ENCODE results near the gene LAMA4. TPM values are rescaled to one million over a fixed set of nuclear protein-coding genes. Genes with fewer than 3 reads are reported as not detected.

Gene LAMA4
- total RNA-seq, 1 experiment from 2014 or later = 1.1 TPM

DNA sequence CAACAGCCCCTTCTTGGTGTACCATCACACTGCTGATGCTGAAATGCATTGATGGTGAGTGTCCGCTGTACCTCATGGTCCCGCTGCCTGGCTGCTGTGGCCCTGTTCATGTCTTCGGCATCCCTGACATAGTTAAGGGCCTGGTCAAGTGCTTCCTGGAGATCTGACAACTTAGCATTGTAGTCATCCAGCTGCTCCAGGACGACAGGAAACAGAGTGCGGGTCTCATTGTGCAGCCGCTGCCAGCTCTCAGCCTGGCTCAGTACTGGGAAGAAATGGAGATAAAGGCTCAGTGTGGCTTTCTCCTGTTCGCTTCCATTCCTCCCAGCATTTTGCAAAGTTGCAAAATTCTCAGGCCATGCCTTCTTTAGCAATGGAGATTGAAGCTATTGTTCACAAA is 81.8 kb downstream of the LAMA4 start:
- Histone ChIP-seq H3K79me1 (ENCODE audit: insufficient read depth, low read depth, low read length, poor library complexity, severe bottlenecking) (no peaks in the 10 kb centered on the region), H3K14ac (ENCODE audit: insufficient read depth, low read length) (no peak overlapping the region; the same call in 1 of the 2 replicates), H2BK20ac (ENCODE audit: low read depth, low read length, poor library complexity, severe bottlenecking) (no peak overlapping the region), H2BK15ac (ENCODE audit: low read depth, low read length) (no peak overlapping the region), H2BK5ac (ENCODE audit: insufficient read length, low read length) (no peak overlapping the region), H4K5ac (ENCODE audit: insufficient read length, low read depth, low read length) (no peak overlapping the region), H3K27me3 (ENCODE audit: insufficient read depth, low read length) (no peaks in the 10 kb centered on the region), H3T11ph (ENCODE audit: low read length) (no peak overlapping the region), H3K4me1 (ENCODE audit: insufficient read depth, low read length) (no peaks in the 10 kb centered on the region; the same call in 1 of the 2 replicates), H2AK5ac (ENCODE audit: insufficient read length, low read length) (no peak overlapping the region), H2AFZ (ENCODE audit: low read length) (no peak overlapping the region), H3K23ac (ENCODE audit: insufficient read length, low read depth, low read length) (no peak overlapping the region), H4K20me1 (ENCODE audit: control insufficient read depth, insufficient read depth, insufficient read length) (no peaks in the 10 kb centered on the region), H3K23me2 (ENCODE audit: insufficient read length, low read depth, low read length, poor library complexity, severe bottlenecking) (no peaks in the 10 kb centered on the region), H3K4me2 (ENCODE audit: insufficient read depth, insufficient read length, low read length) (no peak overlapping the region), H4K8ac (replicated peaks; ENCODE audit: insufficient read length, low read depth, low read length) (no peak overlapping the region), H3K56ac (ENCODE audit: insufficient read length, low read depth, low read length) (no peak overlapping the region), H2BK12ac (ENCODE audit: insufficient read length, low read depth, low read length) (no peak overlapping the region), H2BK120ac (ENCODE audit: low read depth, low read length, poor library complexity, severe bottlenecking) (no peak overlapping the region), H3K9ac (ENCODE audit: extremely low read depth, insufficient read length, low read length) (no peak overlapping the region), H3K18ac (ENCODE audit: insufficient read length, low read depth, low read length) (no peak overlapping the region), H3K79me2 (ENCODE audit: insufficient read depth, low read length) (no peaks in the 10 kb centered on the region), H4K91ac (ENCODE audit: insufficient read length, low read depth, low read length) (no peak overlapping the region), H3K27ac (ENCODE audit: insufficient read length, low read depth, low read length) (no peak overlapping the region), H3K9me3 (ENCODE audit: control insufficient read depth, low read depth, low read length) (no peaks in the 10 kb centered on the region), H3K4ac (ENCODE audit: low read depth, low read length) (no peak overlapping the region)
- H3K4me1 Mint-ChIP-seq = peaks cover 4 to 8% of the 10 kb centered on the region in 2 experiments
- TF ChIP-seq, protein P1, sequence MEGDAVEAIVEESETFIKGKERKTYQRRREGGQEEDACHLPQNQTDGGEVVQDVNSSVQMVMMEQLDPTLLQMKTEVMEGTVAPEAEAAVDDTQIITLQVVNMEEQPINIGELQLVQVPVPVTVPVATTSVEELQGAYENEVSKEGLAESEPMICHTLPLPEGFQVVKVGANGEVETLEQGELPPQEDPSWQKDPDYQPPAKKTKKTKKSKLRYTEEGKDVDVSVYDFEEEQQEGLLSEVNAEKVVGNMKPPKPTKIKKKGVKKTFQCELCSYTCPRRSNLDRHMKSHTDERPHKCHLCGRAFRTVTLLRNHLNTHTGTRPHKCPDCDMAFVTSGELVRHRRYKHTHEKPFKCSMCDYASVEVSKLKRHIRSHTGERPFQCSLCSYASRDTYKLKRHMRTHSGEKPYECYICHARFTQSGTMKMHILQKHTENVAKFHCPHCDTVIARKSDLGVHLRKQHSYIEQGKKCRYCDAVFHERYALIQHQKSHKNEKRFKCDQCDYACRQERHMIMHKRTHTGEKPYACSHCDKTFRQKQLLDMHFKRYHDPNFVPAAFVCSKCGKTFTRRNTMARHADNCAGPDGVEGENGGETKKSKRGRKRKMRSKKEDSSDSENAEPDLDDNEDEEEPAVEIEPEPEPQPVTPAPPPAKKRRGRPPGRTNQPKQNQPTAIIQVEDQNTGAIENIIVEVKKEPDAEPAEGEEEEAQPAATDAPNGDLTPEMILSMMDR (conservative IDR thresholded peaks at IDR 0.05) = no peak
- DNase-seq = no peak
- H3K27me3 Mint-ChIP-seq (ENCODE audit: low read depth) = no peaks in the 10 kb centered on the region
- no peaks in the 10 kb centered on the region for H3K9me3 Mint-ChIP-seq
- no peak overlapping the region for H3K4me3 Mint-ChIP-seq
- no peaks in the 10 kb centered on the region; a peak in 1 of 7 replicates for H3K36me3 Mint-ChIP-seq (ENCODE audit: insufficient read depth in 1 of 3, low read depth in 3 of 3)
- no peak overlapping the region for H3K27ac Mint-ChIP-seq
- WGBS (ENCODE audit: extremely low coverage, insufficient read length, low lambda C conversion rate) = no CpG with 5 or more reads among the region's 7 CpGs
